Measurements from ENCODE around the gene NOS1AP.

- TF ChIP-seq, protein P1, sequence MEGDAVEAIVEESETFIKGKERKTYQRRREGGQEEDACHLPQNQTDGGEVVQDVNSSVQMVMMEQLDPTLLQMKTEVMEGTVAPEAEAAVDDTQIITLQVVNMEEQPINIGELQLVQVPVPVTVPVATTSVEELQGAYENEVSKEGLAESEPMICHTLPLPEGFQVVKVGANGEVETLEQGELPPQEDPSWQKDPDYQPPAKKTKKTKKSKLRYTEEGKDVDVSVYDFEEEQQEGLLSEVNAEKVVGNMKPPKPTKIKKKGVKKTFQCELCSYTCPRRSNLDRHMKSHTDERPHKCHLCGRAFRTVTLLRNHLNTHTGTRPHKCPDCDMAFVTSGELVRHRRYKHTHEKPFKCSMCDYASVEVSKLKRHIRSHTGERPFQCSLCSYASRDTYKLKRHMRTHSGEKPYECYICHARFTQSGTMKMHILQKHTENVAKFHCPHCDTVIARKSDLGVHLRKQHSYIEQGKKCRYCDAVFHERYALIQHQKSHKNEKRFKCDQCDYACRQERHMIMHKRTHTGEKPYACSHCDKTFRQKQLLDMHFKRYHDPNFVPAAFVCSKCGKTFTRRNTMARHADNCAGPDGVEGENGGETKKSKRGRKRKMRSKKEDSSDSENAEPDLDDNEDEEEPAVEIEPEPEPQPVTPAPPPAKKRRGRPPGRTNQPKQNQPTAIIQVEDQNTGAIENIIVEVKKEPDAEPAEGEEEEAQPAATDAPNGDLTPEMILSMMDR (IDR thresholded peaks at IDR 0.05) = no peak
- no peak for TF ChIP-seq POLR2A (IDR thresholded peaks at IDR 0.05)
Observed at GRCh38 chr1:162230096-162230495, 160.6 kb downstream of the NOS1AP start.
